Breast epithelium (tissue), 4 donors: ENCODE data around the gene UFD1. TPM values are rescaled to one million over a fixed set of nuclear protein-coding genes. Genes with fewer than 3 reads are reported as not detected.

Source experiments
- DNase-seq, 2 donors: peaks; one replicate each; pipeline ENCODE4 v3.0.0-alpha.2; 2019; ENCODE audit warnings: low spot score in 2 of 2
- H3K27ac ChIP-seq, 2 donors: fragments of 200-600 bp; sonication (generic) in 1 of 2; one replicate each; pipeline ENCODE4 v1.5.1; 2016 to 2019; ENCODE audit warnings: mild to moderate bottlenecking in 1 of 2
- H3K27me3 ChIP-seq, 2 donors: fragments of 200-600 bp; sonication (generic) in 1 of 2; one replicate each; pipeline versions ENCODE4 v1.5.1 to v1.6.0; 2017 to 2019; ENCODE audit warnings: control low read depth in 1 of 2, mild to moderate bottlenecking in 1 of 2
- H3K36me3 ChIP-seq: fragments of 200-600 bp; one replicate; pipeline ENCODE4 v1.5.1; 2019
- H3K4me1 ChIP-seq, 2 donors: fragments of 200-600 bp; sonication (generic); one replicate each; pipeline ENCODE4 v1.5.1; 2016 to 2019; ENCODE audit warnings: control low read depth in 1 of 2
- H3K4me3 ChIP-seq, 3 donors: fragments of 200-600 bp; sonication (generic); 1 replicate in 2 of 3; 2 replicates in 1 of 3; pipeline ENCODE4 v1.5.1; 2016 to 2019; ENCODE audit warnings: mild to moderate bottlenecking in 3 of 3, moderate library complexity in 2 of 3
- H3K9me3 ChIP-seq, 2 donors: fragments of 200-600 bp; sonication (generic) in 1 of 2; one replicate each; pipeline ENCODE4 v1.5.1; 2016 to 2019; ENCODE audit warnings: control low read depth in 1 of 2
- CTCF ChIP-seq, 3 donors: fragments of 450-650 bp; IDR thresholded peaks; one replicate each; pipeline ENCODE4 v1.5.1; 2016 to 2017; ENCODE audit warnings: antibody characterized with exemption in 3 of 3, mild to moderate bottlenecking in 3 of 3, moderate library complexity in 3 of 3
- POLR2A ChIP-seq: fragments of 450-650 bp; IDR thresholded peaks from one replicate; pipeline ENCODE4 v1.6.1; 2016; ENCODE audit warnings: antibody characterized with exemption, mild to moderate bottlenecking, moderate library complexity
- POLR2AphosphoS5 ChIP-seq, 3 donors: sonication (generic); formaldehyde crosslinking; IDR thresholded peaks; one replicate each; pipeline ENCODE4 v1.6.1; 2017; ENCODE audit warnings: antibody characterized with exemption in 3 of 3
- intact Hi-C: fragments of 100-400 bp; cut with DNase I; formaldehyde crosslinking; loops from one replicate; pipeline ENCODE4 v1.15.1; 2023; ENCODE audit warnings: low total_unique reads
- total RNA-seq, 3 donors: library from RNA; depleted of rRNA; stranded (reverse); fragments of >200 nt; gene quantifications; one replicate each; pipeline ENCODE4 v1.1.0, GENCODE V29; 2016

UFD1 gene
- total RNA-seq, 3 donors from 2014 or later, result 30.8 to 51.0 (median 31.8) TPM

- no peaks in the 10 kb centered on the region for H3K4me1 ChIP-seq
- no peak overlapping the region for H3K4me3 ChIP-seq
- intact Hi-C loops, result no loop called here
- H3K27ac ChIP-seq, result no peak overlapping the region
- H3K9me3 ChIP-seq, result no peaks in the 10 kb centered on the region
- peaks cover 15% of the 10 kb centered on the region for H3K36me3 ChIP-seq
- no peaks in the 10 kb centered on the region for H3K27me3 ChIP-seq
- DNase-seq, result no peak
- TF ChIP-seq POLR2AphosphoS5 (IDR thresholded peaks at IDR 0.05) (no peak), POLR2A (no peak), CTCF (IDR thresholded peaks at IDR 0.05) (no peak)
Measured at GRCh38 chr22:19471572-19471971, 7.4 kb downstream of the UFD1 start.

GRCh38 chr22:19470010-19470409 lies 9.0 kb downstream of the UFD1 start:
- intact Hi-C loops, result no loop called here
- Histone ChIP-seq H3K27me3 (no peaks in the 10 kb centered on the region), H3K27ac (no peak overlapping the region), H3K36me3 (peaks cover 15% of the 10 kb centered on the region), H3K4me3 (no peak overlapping the region), H3K4me1 (no peaks in the 10 kb centered on the region), H3K9me3 (no peaks in the 10 kb centered on the region)
- DNase-seq, result no peak
- no peak for TF ChIP-seq POLR2AphosphoS5 (IDR thresholded peaks at IDR 0.05)

- H3K36me3 ChIP-seq, result peaks cover 15% of the 10 kb centered on the region
- no peak for DNase-seq
- no peaks in the 10 kb centered on the region for H3K27me3 ChIP-seq
- no peaks in the 10 kb centered on the region for H3K9me3 ChIP-seq
- no peak for TF ChIP-seq POLR2AphosphoS5 (IDR thresholded peaks at IDR 0.05)
- TF ChIP-seq POLR2A, result no peak
- TF ChIP-seq CTCF (IDR thresholded peaks at IDR 0.05), result no peak
- H3K27ac ChIP-seq, result no peak overlapping the region
- intact Hi-C loops, result no loop called here
- H3K4me1 ChIP-seq, result no peaks in the 10 kb centered on the region
- H3K4me3 ChIP-seq, result no peak overlapping the region
Measured at GRCh38 chr22:19469421-19469820, 9.6 kb downstream of the UFD1 start.

GRCh38 chr22:19467912-19468311 lies 11.1 kb downstream of the UFD1 start:
- H3K27ac ChIP-seq, result no peak overlapping the region
- no peak for DNase-seq
- TF ChIP-seq POLR2AphosphoS5 (IDR thresholded peaks at IDR 0.05), result no peak
- TF ChIP-seq CTCF (IDR thresholded peaks at IDR 0.05), result no peak
- no peak for TF ChIP-seq POLR2A
- H3K4me3 ChIP-seq, result no peak overlapping the region
- H3K4me1 ChIP-seq, result no peaks in the 10 kb centered on the region
- H3K9me3 ChIP-seq, result no peaks in the 10 kb centered on the region
- intact Hi-C loops, result no loop called here
- peaks cover 15% of the 10 kb centered on the region for H3K36me3 ChIP-seq
- H3K27me3 ChIP-seq, result no peaks in the 10 kb centered on the region

- no peaks in the 10 kb centered on the region for H3K9me3 ChIP-seq
- H3K27ac ChIP-seq, result no peak overlapping the region
- no peaks in the 10 kb centered on the region for H3K27me3 ChIP-seq
- no peaks in the 10 kb centered on the region for H3K4me1 ChIP-seq
- peaks cover 15% of the 10 kb centered on the region for H3K36me3 ChIP-seq
- intact Hi-C loops, result no loop called here
- no peak for TF ChIP-seq POLR2AphosphoS5 (IDR thresholded peaks at IDR 0.05)
- TF ChIP-seq POLR2A, result no peak
- TF ChIP-seq CTCF (IDR thresholded peaks at IDR 0.05), result no peak
- H3K4me3 ChIP-seq, result no peak overlapping the region
- DNase-seq, result no peak
Measured at GRCh38 chr22:19466848-19467752, 11.9 kb downstream of the UFD1 start.
